ENCODE data around the gene SENP8.

SENP8 gene

DNA sequence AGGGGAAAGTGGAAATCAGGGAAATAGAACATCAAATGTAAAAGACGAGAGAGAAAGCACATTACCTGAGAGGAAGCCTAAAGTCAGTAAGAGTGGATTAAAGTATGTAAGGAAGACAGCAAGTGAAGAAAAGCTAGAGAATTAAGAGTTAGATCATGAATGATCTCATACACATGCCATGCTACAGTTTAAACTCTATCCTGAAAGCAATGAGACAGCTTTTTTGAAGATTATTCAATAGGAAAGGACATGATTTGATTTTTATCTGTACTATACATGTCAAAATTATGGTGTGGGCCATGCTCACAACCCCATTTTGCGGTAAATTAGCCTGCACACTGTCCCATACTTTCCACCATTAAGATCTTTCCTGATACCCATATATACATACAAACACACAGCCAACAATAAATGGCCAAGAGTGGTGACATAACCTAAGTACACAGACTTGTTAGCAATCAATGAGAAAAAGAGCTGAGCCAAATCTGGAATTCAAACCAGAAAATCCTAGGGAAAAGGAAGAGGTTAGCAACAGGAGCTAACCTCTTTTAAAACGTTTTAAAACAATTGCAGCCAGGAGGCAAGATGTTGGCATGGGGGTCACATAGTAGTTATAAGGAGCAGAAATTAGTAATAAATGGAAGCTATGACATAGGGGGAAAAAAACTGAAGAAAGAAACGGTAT is 4.7 kb upstream of the SENP8 start:
- DNase-seq: no peak

GRCh38 chr15:72116731-72117485 is 1.3 kb upstream of the SENP8 start:
- DNase-seq: peak in 1 of 2 experiments; percentile 7

GRCh38 chr15:72117486-72118016 is 652 bp upstream of the SENP8 start:
- DNase-seq: peak; percentile 39 to 45

GRCh38 chr15:72124218-72124617 is 6.0 kb downstream of the SENP8 start:
- no peak for DNase-seq

DNA sequence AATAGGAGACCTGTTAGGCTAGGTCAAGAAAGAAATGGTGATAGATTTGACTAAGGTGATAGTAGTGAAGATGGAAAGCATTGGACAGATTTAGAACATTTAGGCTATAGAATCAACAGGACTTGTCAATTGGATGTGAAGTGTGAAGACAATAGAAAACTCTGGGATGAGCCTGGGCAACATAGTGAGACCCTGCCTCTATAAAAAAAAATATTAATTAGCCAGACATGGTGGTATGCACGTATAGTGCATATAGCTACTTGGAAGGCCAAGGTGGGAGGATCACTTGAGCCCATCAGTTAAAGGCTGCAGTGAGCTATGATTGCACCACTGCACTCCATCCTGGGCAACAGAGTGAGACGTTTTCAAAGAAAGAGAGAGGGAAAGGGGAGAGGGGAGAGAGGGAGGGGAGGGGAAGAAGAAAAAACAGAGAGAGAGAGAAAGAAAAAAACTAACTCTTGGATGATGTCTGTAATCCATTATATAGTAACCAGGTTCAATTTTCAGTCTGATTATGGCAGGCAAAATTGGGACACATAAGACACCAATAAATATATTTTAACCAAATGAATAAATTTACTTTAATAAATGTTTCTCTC is 9.6 kb downstream of the SENP8 start:
- DNase-seq: no peak

GRCh38 chr15:72128359-72128758 is 10.2 kb downstream of the SENP8 start:
- DNase-seq: no peak

DNA sequence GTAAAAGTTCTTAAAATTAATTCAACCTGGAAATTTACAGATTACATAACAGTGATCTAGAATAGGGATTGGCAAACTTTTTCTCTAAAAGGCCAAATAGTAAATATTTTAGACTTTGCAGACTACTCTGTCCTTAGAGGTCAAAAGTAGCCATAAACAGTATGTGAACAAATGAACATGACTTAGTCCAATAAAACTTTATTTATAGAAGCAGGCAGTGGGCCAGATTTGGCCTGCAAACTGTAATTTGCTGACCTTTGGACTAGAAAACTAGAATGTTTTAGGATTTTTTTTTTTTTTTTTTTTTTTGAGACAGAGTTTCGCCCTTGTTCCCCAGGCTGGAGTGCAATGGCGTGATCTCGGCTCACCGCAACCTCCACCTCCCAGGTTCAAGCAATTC is 12.1 kb downstream of the SENP8 start:
- DNase-seq: no peak

DNA sequence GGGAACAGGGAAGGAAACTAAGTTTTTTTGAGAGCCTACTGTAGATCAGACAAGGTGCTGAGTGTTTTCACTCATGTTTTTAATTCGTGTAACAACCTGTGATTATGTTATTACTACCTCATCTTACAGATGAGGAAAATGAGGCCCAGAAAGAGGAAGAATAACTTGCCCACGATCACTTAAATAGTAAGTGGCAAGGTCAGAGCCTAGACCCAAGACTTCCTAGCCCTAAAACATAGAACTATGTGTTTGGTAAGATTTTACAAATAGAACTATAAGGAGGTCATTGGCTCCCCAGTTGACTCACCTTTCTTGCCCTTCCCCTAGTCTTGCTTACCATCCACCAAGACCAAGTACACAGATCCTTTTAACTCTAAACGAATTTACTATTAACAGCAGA is 13.7 kb downstream of the SENP8 start:
- DNase-seq: no peak

- no peak for DNase-seq
Observed at GRCh38 chr15:72133211-72133610, 15.0 kb downstream of the SENP8 start.

GRCh38 chr15:72135719-72136118 is 17.5 kb downstream of the SENP8 start:
- DNase-seq: no peak

- no peak for DNase-seq
Observed at GRCh38 chr15:72136170-72137051, 18.2 kb downstream of the SENP8 start.

- DNase-seq: no peak
Observed at GRCh38 chr15:72139667-72140066, 21.5 kb downstream of the SENP8 start.

DNA sequence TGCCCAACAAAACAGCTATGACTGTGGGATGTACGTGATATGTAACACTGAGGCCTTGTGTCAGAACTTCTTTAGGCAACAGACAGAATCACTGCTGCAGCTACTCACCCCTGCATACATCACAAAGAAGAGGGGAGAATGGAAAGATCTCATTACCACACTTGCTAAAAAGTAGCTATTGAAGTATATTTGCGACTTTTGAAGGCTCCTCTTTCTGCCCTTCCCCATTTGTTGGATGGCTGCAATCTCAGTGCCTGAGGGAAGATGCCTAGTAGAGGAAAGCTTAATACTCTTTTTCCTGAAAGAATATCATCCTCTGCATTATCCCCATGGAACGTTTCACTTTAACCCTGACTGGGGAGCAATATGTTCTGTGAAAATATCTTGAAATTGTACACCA is 21.9 kb downstream of the SENP8 start:
- DNase-seq: no peak

DNA sequence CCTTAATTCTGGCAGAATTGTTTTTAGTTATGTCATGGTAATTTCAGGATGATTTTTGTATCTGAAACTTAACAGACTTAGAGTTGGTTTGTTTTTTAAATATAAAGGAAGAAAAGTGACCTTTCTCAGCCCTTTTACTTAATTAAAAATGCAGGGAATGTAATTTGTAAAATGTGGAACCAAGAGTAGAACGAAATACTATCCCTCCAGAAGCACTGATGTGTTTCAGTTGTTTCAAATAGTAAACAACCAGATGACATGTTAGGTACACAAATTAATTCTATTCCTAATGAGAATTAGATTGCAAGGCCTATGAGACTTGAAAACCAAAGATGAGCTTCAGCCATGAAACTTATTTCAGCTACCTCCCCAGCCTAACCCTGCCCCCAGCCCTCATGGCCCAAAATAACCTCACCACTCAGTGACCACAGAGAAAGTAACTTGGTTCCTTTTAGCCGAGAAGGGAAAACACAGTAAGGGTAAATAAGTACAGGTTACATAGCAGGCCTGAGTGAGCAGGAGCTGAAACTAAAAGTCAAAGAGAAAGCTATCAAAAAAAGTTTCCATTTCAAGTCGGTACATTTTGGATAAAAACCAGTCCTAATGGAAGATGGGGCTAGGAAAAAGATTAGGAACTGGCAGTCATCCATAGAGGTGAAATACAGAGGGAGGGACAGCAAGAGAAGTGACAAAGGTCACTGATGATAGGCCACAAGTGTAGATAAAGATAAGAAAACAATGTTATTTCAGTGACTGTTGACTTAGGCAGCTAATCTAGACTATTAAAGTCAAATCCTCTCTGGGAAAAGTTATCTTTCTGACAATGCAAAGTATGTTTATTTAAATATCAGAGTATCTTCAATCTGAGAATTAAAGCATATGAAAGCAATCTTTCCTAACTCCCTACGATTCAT is 23.2 kb downstream of the SENP8 start:
- no peak for DNase-seq

GRCh38 chr15:72146221-72146620 is 28.0 kb downstream of the SENP8 start:
- DNase-seq: no peak

DNA sequence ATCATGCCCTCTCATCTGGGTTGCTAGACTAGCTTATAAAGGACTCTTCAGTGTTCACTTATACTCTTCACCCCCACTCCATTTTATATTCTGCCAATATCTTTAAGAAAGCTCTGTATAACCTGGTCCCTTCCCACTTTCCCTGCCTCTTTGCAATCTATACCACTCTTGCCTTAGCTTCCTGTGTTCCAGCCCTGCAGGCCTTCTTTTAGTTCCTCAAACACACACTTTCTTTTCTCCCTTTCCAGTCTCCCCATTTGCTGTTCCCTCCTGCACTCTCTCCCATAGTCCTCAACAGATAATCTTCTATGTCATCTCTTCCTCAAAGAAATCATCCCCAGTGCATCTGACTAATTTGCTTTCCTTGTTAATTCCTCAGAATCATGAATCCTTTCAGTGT is 28.7 kb downstream of the SENP8 start:
- DNase-seq: no peak

GRCh38 chr15:72147418-72147817 is 29.2 kb downstream of the SENP8 start:
- no peak for DNase-seq

- DNase-seq: no peak
Observed at GRCh38 chr15:72153269-72154000, 35.2 kb downstream of the SENP8 start.

GRCh38 chr15:72154316-72154715 is 36.1 kb downstream of the SENP8 start:
- no peak for DNase-seq

DNA sequence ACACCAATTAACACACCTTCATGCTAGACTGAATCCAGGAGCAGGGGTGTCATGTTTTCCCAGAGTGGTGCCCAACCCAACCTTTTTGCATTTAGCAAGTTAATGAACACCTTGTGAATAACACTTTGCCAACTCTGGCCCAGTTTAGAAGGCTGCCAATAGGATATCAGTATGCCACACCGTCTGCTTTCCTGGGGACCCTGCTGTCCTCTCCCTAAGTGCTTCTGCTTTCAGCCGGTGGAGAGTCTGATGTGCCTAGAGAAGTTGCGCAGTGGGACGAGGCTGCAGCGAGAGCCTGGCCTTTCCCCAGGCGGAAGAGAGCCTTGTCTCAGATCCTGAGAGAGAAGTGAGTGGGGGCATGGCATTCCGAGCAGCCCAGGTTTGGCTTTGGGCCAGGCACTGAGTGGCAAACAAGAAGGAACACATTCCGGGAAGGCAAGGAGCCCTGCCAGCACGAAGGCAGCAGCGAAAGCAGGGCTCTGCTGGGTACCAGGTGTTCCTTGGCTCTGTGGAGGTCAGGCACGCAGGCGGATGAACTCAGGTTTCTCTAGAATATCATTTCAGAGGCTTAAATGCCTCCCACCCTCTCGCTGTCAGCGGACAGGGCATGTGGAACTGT is 36.9 kb downstream of the SENP8 start:
- DNase-seq: no peak

Measured in activated CD4-positive, alpha-beta T cell treated with anti-CD3 and anti-CD28 coated beads, Interleukin-2, amount 50 U/mL, for 4 hours (primary cell).